ENCODE data around the gene ZNF783.
A peak's percentile ranks its signal among the peaks of the same experiment; 100 is the strongest.
"Not testable (repeated sequence)": the region's sequence is repeated elsewhere in the genome, so short reads cannot be mapped to it uniquely, and the experiment has no call there.

Gene ZNF783

GRCh38 chr7:149225656-149226055 is 36.3 kb upstream of the ZNF783 start:
- no peak overlapping the region for H3K4me3 ChIP-seq (ENCODE audit: low read depth, low read length)
- no peak overlapping the region for H3K27ac ChIP-seq (ENCODE audit: low read depth, low read length)
- peaks cover 36% of the 10 kb centered on the region for H3K36me3 ChIP-seq (ENCODE audit: control insufficient read depth, insufficient read depth, low read length)
- H3K27me3 ChIP-seq (ENCODE audit: control insufficient read depth, insufficient read depth, low read length), result no peaks in the 10 kb centered on the region
- no peak overlapping the region for H3K9ac ChIP-seq (ENCODE audit: low read length)
- H3K4me1 ChIP-seq (ENCODE audit: control insufficient read depth, insufficient read depth, low read length), result no peaks in the 10 kb centered on the region; the same call in 1 of the 2 replicates
- H3K9me3 ChIP-seq (ENCODE audit: control insufficient read depth, insufficient read depth, low read depth, low read length), result no peaks in the 10 kb centered on the region

- peaks cover 31% of the 10 kb centered on the region for H3K36me3 ChIP-seq (ENCODE audit: control insufficient read depth, insufficient read depth, low read length)
- not testable (repeated sequence) for H3K4me3 ChIP-seq (ENCODE audit: low read depth, low read length); H3K9me3 ChIP-seq (ENCODE audit: control insufficient read depth, insufficient read depth, low read depth, low read length); H3K4me1 ChIP-seq (ENCODE audit: control insufficient read depth, insufficient read depth, low read length); H3K27me3 ChIP-seq (ENCODE audit: control insufficient read depth, insufficient read depth, low read length); H3K9ac ChIP-seq (ENCODE audit: low read length); H3K27ac ChIP-seq (ENCODE audit: low read depth, low read length)
These were observed 35.6 kb upstream of the ZNF783 start for GRCh38 chr7:149226366-149226765.

GRCh38 chr7:149226840-149227494 is 35.0 kb upstream of the ZNF783 start:
- no peaks in the 10 kb centered on the region for H3K4me1 ChIP-seq (ENCODE audit: control insufficient read depth, insufficient read depth, low read length)
- peaks cover 27% of the 10 kb centered on the region for H3K36me3 ChIP-seq (ENCODE audit: control insufficient read depth, insufficient read depth, low read length)
- H3K27me3 ChIP-seq (ENCODE audit: control insufficient read depth, insufficient read depth, low read length), result no peaks in the 10 kb centered on the region
- no peak overlapping the region for H3K4me3 ChIP-seq (ENCODE audit: low read depth, low read length)
- no peak overlapping the region for H3K27ac ChIP-seq (ENCODE audit: low read depth, low read length)
- H3K9ac ChIP-seq (ENCODE audit: low read length), result no peak overlapping the region
- no peaks in the 10 kb centered on the region for H3K9me3 ChIP-seq (ENCODE audit: control insufficient read depth, insufficient read depth, low read depth, low read length)

GRCh38 chr7:149228831-149229471 is 33.0 kb upstream of the ZNF783 start:
- Histone ChIP-seq H3K36me3 (ENCODE audit: control insufficient read depth, insufficient read depth, low read length) (peaks cover 18% of the 10 kb centered on the region), H3K9ac (ENCODE audit: low read length) (no peak overlapping the region), H3K27me3 (ENCODE audit: control insufficient read depth, insufficient read depth, low read length) (no peaks in the 10 kb centered on the region), H3K4me1 (ENCODE audit: control insufficient read depth, insufficient read depth, low read length) (no peaks in the 10 kb centered on the region), H3K9me3 (ENCODE audit: control insufficient read depth, insufficient read depth, low read depth, low read length) (no peaks in the 10 kb centered on the region), H3K27ac (ENCODE audit: low read depth, low read length) (no peak overlapping the region), H3K4me3 (ENCODE audit: low read depth, low read length) (no peak overlapping the region)

GRCh38 chr7:149229526-149229925 is 32.5 kb upstream of the ZNF783 start:
- H3K4me1 ChIP-seq (ENCODE audit: control insufficient read depth, insufficient read depth, low read length), result no peaks in the 10 kb centered on the region
- H3K9me3 ChIP-seq (ENCODE audit: control insufficient read depth, insufficient read depth, low read depth, low read length), result no peaks in the 10 kb centered on the region
- peaks cover 13% of the 10 kb centered on the region for H3K36me3 ChIP-seq (ENCODE audit: control insufficient read depth, insufficient read depth, low read length)
- H3K27ac ChIP-seq (ENCODE audit: low read depth, low read length), result no peak overlapping the region
- no peak overlapping the region for H3K9ac ChIP-seq (ENCODE audit: low read length)
- no peaks in the 10 kb centered on the region for H3K27me3 ChIP-seq (ENCODE audit: control insufficient read depth, insufficient read depth, low read length)
- H3K4me3 ChIP-seq (ENCODE audit: low read depth, low read length), result no peak overlapping the region

- Histone ChIP-seq H3K4me1 (ENCODE audit: control insufficient read depth, insufficient read depth, low read length) (no peaks in the 10 kb centered on the region), H3K36me3 (ENCODE audit: control insufficient read depth, insufficient read depth, low read length) (no peaks in the 10 kb centered on the region), H3K27me3 (ENCODE audit: control insufficient read depth, insufficient read depth, low read length) (peaks cover 9% of the 10 kb centered on the region; the same call in 1 of the 2 replicates), H3K9ac (ENCODE audit: low read length) (no peak overlapping the region), H3K27ac (ENCODE audit: low read depth, low read length) (no peak overlapping the region), H3K9me3 (ENCODE audit: control insufficient read depth, insufficient read depth, low read depth, low read length) (no peaks in the 10 kb centered on the region), H3K4me3 (ENCODE audit: low read depth, low read length) (no peak overlapping the region)
These were observed 29.6 kb upstream of the ZNF783 start for GRCh38 chr7:149232362-149232761.

GRCh38 chr7:149233655-149234204 is 28.3 kb upstream of the ZNF783 start:
- H3K9ac ChIP-seq (ENCODE audit: low read length); H3K9me3 ChIP-seq (ENCODE audit: control insufficient read depth, insufficient read depth, low read depth, low read length); H3K4me3 ChIP-seq (ENCODE audit: low read depth, low read length); H3K36me3 ChIP-seq (ENCODE audit: control insufficient read depth, insufficient read depth, low read length); H3K4me1 ChIP-seq (ENCODE audit: control insufficient read depth, insufficient read depth, low read length); H3K27ac ChIP-seq (ENCODE audit: low read depth, low read length): not testable (repeated sequence)
- H3K27me3 ChIP-seq (ENCODE audit: control insufficient read depth, insufficient read depth, low read length), result peaks cover 15% of the 10 kb centered on the region; the same call in 1 of the 2 replicates

- H3K4me1 ChIP-seq (ENCODE audit: control insufficient read depth, insufficient read depth, low read length), result peaks cover 8% of the 10 kb centered on the region; the same call in 1 of the 2 replicates
These were observed 24.5 kb upstream of the ZNF783 start for GRCh38 chr7:149237502-149237901.

GRCh38 chr7:149238051-149238450 is 23.9 kb upstream of the ZNF783 start:
- Histone ChIP-seq H3K27me3 (ENCODE audit: control insufficient read depth, insufficient read depth, low read length) (peaks cover 15% of the 10 kb centered on the region; the same call in 1 of the 2 replicates), H3K9me3 (ENCODE audit: control insufficient read depth, insufficient read depth, low read depth, low read length) (peaks cover 3% of the 10 kb centered on the region; the same call in 1 of the 2 replicates), H3K4me1 (ENCODE audit: control insufficient read depth, insufficient read depth, low read length) (peaks cover 8% of the 10 kb centered on the region; the same call in 1 of the 2 replicates), H3K27ac (ENCODE audit: low read depth, low read length) (no peak overlapping the region), H3K36me3 (ENCODE audit: control insufficient read depth, insufficient read depth, low read length) (no peaks in the 10 kb centered on the region), H3K9ac (ENCODE audit: low read length) (no peak overlapping the region), H3K4me3 (ENCODE audit: low read depth, low read length) (no peak overlapping the region)

More at GRCh38 chr7:149237502-149237901, 24.5 kb upstream of the ZNF783 start:
- Histone ChIP-seq H3K27me3 (ENCODE audit: control insufficient read depth, insufficient read depth, low read length) (peaks cover 15% of the 10 kb centered on the region; the same call in 1 of the 2 replicates), H3K36me3 (ENCODE audit: control insufficient read depth, insufficient read depth, low read length) (no peaks in the 10 kb centered on the region), H3K4me3 (ENCODE audit: low read depth, low read length) (no peak overlapping the region), H3K9me3 (ENCODE audit: control insufficient read depth, insufficient read depth, low read depth, low read length) (peaks cover under 1% of the 10 kb centered on the region; the same call in 1 of the 2 replicates), H3K9ac (ENCODE audit: low read length) (no peak overlapping the region), H3K27ac (ENCODE audit: low read depth, low read length) (no peak overlapping the region)

- Histone ChIP-seq H3K27ac (ENCODE audit: low read depth, low read length) (peak within 1 kb of the TSS; percentile 82), H3K36me3 (ENCODE audit: control insufficient read depth, insufficient read depth, low read length) (no peaks in the 10 kb centered on the region), H3K4me3 (ENCODE audit: low read depth, low read length) (peak within 1 kb of the TSS; percentile 99), H3K27me3 (ENCODE audit: control insufficient read depth, insufficient read depth, low read length) (peaks cover 15% of the 10 kb centered on the region; the same call in 1 of the 2 replicates), H3K9me3 (ENCODE audit: control insufficient read depth, insufficient read depth, low read depth, low read length) (peaks cover 3% of the 10 kb centered on the region; the same call in 1 of the 2 replicates), H3K4me1 (ENCODE audit: control insufficient read depth, insufficient read depth, low read length) (peaks cover 8% of the 10 kb centered on the region; the same call in 1 of the 2 replicates), H3K9ac (ENCODE audit: low read length) (peak within 1 kb of the TSS; percentile 93)
These were observed 22.5 kb upstream of the ZNF783 start, which contains the start of gene ZNF212 for GRCh38 chr7:149239345-149240143. TSS of gene ZNF212 (plus strand) at chr7:149239651. CDS start at chr7:149239779, 128 bp downstream.
